Activated naive CD4-positive, alpha-beta T cell treated with Interleukin-2 at 50 U/mL for 16 hours (primary cell): ENCODE measurements around the gene PCDHA13.
A peak's percentile ranks its signal among the peaks of the same experiment; 100 is the strongest.
"Not testable (repeated sequence)": the region's sequence is repeated elsewhere in the genome, so short reads cannot be mapped to it uniquely, and the experiment has no call there.

Experiments used
- DNase-seq: peaks from one replicate; pipeline ENCODE4 v3.0.0-alpha.2; 2020

PCDHA13 gene

DNA sequence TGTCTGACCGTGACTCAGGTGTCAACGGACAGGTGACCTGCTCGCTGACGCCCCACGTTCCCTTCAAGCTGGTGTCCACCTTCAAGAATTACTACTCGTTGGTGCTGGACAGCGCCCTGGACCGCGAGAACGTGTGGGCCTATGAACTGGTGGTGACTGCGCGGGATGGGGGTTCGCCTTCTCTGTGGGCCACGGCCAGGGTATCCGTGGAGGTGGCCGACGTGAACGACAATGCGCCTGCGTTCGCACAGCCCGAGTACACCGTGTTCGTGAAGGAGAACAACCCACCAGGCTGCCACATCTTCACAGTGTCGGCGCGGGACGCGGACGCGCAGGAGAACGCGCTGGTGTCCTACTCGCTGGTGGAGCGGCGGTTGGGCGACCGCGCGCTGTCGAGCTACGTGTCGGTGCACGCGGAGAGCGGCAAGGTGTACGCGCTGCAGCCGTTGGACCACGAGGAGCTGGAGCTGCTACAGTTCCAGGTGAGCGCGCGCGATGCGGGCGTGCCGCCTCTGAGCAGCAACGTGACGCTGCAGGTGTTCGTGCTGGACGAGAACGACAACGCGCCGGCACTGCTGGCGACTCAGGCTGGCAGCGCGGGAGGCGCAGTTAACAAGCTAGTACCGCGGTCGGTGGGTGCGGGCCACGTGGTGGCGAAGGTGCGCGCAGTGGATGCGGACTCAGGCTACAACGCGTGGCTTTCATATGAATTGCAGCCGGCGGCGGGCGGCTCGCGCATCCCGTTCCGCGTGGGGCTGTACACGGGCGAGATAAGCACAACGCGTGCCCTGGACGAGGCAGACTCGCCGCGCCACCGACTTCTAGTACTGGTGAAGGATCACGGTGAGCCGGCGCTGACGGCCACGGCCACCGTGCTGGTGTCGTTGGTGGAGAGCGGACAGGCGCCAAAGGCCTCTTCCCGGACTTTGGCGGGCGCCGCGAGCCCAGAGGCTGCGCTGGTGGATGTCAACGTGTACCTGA is 11.4 kb upstream of the PCDHA13 start:
- DNase-seq, result no peak

DNA sequence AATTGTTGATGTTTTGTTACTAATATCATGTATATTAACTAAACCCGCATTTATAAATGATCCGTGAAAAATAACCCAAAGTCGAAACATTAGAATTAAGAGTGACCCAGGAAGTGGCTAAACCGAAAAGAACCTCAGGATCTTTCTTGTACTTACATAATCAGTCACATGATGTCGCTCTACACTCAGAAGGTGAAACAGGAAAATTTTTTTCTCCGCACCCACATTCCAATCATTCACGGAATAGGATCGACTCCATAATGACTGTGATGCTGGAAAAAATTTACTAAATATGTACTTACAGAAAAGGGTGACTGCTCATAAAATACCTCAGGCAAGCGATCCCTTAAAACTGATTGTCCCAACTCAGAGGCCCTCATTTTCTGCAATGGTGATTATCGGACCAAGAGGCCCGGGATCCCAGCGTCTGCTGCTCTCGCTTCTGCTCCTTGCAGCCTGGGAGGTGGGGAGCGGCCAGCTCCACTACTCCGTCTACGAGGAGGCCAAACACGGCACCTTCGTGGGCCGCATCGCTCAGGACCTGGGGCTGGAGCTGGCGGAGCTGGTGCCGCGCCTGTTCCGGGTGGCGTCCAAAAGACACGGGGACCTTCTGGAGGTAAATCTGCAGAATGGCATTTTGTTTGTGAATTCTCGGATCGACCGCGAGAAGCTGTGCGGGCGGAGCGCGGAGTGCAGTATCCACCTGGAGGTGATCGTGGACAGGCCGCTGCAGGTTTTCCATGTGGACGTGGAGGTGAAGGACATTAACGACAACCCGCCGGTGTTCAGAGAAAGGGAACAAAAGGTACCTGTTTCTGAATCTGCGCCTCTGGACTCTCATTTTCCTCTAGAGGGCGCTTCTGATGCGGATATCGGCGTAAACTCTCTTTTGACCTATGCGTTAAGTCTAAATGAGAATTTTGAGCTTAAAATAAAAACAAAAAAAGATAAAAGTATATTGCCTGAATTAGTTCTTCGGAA is 6.5 kb upstream of the PCDHA13 start, which contains the start of gene PCDHA12:
Gene PCDHA12, plus strand, starts transcription at position 224 of the 981 bp plus-strand sequence. Its CDS starts 165 bp downstream, at position 389.
- no peak for DNase-seq

DNA sequence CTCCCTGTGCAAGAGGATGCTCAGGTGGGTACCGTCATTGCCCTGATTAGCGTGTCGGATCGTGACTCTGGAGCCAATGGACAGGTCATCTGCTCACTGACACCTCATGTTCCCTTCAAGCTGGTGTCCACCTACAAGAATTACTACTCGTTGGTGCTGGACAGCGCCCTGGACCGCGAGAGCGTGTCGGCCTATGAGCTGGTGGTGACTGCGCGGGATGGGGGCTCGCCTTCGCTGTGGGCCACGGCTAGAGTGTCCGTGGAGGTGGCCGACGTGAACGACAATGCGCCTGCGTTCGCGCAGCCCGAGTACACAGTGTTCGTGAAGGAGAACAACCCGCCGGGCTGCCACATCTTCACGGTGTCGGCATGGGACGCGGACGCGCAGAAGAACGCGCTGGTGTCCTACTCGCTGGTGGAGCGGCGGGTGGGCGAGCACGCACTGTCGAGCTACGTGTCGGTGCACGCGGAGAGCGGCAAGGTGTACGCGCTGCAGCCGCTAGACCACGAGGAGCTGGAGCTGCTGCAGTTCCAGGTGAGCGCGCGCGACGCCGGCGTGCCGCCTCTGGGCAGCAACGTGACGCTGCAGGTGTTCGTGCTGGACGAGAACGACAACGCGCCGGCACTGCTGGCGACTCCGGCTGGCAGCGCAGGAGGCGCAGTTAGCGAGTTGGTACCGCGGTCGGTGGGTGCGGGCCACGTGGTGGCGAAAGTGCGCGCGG is 5.2 kb upstream of the PCDHA13 start:
- not testable (repeated sequence) for DNase-seq

DNA sequence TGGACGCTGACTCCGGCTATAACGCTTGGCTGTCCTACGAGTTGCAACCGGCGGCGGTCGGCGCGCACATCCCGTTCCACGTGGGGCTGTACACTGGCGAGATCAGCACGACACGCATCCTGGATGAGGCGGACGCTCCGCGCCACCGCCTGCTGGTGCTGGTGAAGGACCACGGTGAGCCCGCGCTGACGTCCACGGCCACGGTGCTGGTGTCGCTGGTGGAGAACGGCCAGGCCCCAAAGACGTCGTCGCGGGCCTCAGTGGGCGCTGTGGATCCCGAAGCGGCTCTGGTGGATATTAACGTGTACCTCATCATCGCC is 4.7 kb upstream of the PCDHA13 start:
- no peak for DNase-seq

DNA sequence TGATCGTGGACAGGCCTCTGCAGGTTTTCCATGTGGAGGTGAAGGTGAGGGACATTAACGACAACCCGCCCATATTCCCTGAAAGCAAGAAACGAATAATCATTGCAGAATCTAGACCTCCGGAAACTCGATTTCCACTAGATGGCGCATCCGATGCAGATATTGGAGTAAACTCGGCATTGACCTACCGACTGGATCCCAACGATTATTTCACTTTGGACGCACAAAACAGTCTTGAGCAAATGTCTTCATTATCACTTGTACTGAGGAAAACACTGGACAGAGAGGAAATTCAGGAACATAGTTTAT is 621 bp downstream of the PCDHA13 start:
- DNase-seq, result no peak

DNA sequence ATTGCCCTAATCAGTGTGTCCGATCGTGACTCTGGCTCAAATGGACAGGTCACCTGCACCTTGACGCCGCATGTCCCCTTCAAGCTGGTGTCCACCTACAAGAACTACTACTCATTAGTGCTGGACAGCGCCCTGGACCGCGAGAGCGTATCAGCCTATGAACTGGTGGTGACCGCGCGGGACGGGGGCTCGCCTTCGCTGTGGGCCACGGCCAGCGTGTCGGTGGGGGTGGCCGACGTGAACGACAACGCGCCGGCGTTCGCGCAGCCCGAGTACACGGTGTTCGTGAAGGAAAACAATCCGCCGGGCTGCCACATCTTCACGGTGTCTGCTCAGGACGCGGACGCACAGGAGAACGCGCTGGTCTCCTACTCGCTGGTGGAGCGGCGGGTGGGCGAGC is 1.4 kb downstream of the PCDHA13 start:
- no peak for DNase-seq

DNA sequence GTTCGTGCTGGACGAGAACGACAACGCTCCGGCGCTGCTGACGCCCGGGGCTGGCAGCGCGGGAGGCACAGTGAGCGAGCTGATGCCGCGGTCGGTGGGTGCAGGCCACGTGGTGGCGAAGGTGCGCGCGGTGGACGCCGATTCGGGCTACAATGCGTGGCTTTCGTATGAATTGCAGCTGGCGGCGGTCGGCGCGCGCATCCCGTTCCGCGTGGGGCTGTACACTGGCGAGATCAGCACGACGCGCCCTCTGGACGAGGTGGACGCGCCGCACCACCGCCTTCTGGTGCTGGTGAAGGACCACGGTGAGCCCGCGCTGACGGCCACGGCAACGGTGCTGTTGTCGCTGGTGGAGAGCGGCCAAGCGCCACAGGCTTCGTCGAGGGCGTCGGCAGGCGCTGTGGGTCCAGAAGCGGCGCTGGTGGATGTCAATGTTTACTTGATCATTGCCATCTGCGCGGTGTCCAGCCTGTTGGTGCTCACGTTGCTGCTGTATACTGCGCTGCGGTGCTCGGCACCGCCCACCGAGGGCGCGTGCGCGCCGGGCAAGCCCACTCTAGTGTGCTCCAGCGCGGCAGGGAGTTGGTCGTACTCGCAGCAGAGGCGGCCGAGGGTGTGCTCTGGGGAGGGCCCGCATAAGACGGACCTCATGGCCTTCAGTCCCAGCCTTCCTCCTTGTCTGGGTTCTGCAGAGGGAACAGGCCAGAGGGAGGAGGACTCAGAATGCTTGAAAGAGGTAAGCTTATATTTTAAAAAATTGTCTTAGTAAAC is 2.2 kb downstream of the PCDHA13 start:
- no peak for DNase-seq

DNA sequence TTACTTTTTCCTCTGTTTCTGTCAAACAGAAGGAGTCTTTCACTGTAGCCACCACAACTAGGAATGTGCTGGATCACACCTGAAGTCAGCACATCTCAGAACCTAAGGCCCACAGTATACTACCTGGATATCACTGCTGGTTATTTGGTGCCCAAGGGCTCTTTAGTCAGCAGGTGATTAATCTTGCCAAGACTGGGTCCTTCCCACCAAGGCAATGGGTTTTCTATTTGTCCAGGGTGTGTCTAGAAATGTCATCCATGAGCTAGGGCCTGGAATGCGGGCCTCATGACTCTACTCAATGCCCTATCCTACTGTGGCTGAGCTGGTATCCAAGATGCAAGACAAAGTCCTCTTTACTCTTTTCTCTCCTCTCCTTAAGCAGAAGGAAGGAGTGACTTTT is 34.4 kb downstream of the PCDHA13 start:
- DNase-seq, result no peak

DNA sequence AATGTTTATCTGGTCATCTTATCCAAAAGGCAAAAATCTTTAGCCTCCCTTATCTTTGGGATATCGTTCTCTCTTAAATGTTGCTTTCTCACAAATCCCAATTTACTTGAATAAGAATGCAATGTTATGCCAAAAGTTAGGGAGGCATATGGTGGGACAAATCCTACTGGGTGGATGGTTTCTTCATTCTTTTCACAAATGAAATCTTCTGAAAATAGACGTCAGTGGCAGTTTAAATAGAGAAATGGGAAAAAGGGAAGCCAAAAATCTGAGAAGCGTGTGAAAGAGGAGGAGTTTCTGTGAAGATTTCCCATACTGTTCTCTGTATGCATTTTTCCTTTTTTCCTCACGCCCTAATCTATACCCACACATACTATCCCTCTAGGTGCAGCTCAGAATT is 41.7 kb downstream of the PCDHA13 start:
- DNase-seq, result no peak

DNA sequence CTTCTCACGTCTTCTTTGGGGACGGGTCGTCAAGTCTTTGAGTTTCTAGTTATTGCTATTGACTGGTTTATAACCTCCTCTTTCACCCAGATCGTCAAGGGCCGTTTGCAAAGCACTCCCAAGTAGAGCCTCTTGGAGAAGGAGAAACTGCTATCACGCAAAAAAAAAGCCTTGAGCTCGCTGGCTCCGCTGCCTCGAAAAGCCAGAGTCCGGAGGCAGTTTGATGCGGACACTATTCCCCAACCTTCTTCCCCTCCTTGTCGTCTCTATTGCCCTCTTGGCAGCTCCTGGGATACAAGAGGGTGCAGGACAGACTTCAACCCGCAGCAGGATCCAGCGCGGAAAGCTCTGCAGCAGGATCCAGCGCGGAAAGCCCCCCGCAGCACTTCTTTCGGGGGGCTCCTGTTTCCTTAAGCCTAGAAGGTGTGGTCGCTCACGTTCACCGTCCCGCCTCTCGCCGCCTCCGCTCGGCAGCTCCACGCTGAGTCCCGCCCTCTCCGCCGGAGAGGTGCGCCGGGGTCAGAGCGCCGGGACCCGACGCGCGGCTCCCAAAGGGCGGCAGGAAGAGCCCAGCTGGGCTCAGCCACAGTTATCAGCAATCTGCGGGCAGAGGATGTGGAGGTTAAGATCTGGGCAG is 44.0 kb downstream of the PCDHA13 start, which contains the start of gene PCDHAC1:
Gene PCDHAC1, plus strand, starts transcription at position 494 of the 637 bp plus-strand sequence. CDS start 594 bp downstream, outside the sequence.
- DNase-seq, result no peak

DNA sequence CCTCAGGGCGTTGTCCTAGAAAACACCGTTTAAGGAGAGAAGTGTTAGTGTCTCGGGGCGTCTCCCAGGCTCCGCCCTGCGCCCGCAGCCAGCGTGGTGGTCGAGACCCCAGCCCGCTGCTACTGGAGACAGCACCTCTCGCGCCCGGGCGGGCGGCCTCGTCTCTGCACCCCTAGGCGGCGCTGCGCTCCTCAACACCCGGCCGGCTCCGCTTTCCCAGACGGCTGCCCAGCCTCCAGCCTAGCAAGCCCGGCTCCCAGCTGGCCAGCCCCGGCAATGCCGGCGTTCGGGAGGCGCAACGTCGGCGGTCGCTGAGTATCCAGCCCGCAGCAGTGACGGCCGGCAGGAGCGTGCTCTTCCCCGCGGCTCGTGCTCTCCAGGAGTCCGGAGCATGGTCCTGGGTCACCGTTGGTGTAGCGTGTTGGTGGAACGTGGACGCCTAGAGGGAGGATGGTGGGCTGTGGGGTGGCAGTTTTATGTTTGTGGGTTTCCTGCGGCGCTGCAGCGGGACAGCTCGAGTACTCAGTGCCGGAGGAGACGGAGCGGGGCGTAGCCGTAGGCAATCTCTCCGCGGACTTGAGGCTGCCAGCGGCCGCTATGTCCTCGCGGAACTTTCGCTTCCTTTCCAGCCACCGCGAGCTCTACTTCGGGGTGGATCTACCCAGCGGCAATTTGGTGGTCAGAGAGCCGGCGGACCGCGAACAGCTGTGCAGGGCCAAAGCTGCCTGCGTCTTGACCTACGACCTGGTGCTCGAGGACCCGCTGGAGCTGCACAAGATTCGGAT is 44.7 kb downstream of the PCDHA13 start:
- peak; percentile 21 for DNase-seq

DNA sequence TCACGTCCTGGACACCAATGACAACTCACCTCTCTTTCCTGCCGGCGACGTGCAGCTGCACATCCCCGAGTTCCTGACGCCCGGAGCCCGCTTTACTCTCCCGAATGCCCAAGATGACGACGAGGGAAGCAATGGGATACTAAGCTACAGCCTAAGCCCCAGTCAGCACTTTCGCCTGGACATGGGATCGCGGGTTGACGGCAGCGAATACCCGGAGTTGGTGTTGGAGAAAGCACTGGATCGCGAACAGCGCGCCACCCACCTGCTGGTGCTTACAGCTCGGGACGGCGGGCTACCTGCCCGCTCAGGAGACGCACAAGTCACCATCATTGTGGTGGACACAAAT is 45.3 kb downstream of the PCDHA13 start:
- no peak for DNase-seq
